ENCODE data around the gene SCMH1.

DNA sequence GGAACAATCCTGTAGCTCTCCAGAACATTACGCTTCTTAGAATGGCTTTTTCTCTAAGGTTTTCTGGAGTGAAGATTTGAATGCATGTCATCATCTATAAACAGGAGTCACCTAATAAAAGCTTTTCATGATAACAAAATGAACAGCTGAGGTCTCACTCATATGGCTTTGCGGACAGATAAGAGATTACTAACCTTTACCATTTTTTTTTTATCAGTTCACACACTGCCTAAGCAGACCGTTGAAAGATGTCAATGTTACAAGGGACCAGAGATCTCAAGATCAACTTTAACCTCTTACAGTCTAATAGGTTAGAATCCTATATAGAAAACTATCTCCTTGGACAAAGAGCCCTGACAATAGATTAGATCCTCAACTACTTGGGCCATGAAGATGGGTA lies 41.4 kb downstream of the SCMH1 start:
- TF ChIP-seq, protein P1, sequence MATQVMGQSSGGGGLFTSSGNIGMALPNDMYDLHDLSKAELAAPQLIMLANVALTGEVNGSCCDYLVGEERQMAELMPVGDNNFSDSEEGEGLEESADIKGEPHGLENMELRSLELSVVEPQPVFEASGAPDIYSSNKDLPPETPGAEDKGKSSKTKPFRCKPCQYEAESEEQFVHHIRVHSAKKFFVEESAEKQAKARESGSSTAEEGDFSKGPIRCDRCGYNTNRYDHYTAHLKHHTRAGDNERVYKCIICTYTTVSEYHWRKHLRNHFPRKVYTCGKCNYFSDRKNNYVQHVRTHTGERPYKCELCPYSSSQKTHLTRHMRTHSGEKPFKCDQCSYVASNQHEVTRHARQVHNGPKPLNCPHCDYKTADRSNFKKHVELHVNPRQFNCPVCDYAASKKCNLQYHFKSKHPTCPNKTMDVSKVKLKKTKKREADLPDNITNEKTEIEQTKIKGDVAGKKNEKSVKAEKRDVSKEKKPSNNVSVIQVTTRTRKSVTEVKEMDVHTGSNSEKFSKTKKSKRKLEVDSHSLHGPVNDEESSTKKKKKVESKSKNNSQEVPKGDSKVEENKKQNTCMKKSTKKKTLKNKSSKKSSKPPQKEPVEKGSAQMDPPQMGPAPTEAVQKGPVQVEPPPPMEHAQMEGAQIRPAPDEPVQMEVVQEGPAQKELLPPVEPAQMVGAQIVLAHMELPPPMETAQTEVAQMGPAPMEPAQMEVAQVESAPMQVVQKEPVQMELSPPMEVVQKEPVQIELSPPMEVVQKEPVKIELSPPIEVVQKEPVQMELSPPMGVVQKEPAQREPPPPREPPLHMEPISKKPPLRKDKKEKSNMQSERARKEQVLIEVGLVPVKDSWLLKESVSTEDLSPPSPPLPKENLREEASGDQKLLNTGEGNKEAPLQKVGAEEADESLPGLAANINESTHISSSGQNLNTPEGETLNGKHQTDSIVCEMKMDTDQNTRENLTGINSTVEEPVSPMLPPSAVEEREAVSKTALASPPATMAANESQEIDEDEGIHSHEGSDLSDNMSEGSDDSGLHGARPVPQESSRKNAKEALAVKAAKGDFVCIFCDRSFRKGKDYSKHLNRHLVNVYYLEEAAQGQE (tag by site-specific recombination; IDR thresholded peaks at IDR 0.05) = no peak
- TF ChIP-seq, protein P2, sequence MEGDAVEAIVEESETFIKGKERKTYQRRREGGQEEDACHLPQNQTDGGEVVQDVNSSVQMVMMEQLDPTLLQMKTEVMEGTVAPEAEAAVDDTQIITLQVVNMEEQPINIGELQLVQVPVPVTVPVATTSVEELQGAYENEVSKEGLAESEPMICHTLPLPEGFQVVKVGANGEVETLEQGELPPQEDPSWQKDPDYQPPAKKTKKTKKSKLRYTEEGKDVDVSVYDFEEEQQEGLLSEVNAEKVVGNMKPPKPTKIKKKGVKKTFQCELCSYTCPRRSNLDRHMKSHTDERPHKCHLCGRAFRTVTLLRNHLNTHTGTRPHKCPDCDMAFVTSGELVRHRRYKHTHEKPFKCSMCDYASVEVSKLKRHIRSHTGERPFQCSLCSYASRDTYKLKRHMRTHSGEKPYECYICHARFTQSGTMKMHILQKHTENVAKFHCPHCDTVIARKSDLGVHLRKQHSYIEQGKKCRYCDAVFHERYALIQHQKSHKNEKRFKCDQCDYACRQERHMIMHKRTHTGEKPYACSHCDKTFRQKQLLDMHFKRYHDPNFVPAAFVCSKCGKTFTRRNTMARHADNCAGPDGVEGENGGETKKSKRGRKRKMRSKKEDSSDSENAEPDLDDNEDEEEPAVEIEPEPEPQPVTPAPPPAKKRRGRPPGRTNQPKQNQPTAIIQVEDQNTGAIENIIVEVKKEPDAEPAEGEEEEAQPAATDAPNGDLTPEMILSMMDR (tag by site-specific recombination; IDR thresholded peaks at IDR 0.05) = no peak
- no peak for TF ChIP-seq ZNF670 (tag by site-specific recombination; IDR thresholded peaks at IDR 0.05; ENCODE audit: low read depth)
- TF ChIP-seq, protein P3, sequence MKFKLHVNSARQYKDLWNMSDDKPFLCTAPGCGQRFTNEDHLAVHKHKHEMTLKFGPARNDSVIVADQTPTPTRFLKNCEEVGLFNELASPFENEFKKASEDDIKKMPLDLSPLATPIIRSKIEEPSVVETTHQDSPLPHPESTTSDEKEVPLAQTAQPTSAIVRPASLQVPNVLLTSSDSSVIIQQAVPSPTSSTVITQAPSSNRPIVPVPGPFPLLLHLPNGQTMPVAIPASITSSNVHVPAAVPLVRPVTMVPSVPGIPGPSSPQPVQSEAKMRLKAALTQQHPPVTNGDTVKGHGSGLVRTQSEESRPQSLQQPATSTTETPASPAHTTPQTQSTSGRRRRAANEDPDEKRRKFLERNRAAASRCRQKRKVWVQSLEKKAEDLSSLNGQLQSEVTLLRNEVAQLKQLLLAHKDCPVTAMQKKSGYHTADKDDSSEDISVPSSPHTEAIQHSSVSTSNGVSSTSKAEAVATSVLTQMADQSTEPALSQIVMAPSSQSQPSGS (tag by site-specific recombination; IDR thresholded peaks at IDR 0.05; ENCODE audit: low read depth) = no peak
- TF ChIP-seq ZBTB7A (tag by site-specific recombination; IDR thresholded peaks at IDR 0.05; ENCODE audit: low read depth) = no peak
- TF ChIP-seq SP2 (tag by site-specific recombination; IDR thresholded peaks at IDR 0.05) = no peak
- TF ChIP-seq ZNF133 (tag by site-specific recombination; IDR thresholded peaks at IDR 0.05) = no peak
